ENCODE data around the gene SLC39A11.
"Not testable (repeated sequence)": the region's sequence is repeated elsewhere in the genome, so short reads cannot be mapped to it uniquely, and the experiment has no call there.

SLC39A11 gene

GRCh38 chr17:72782985-72783701 is 309.3 kb downstream of the SLC39A11 start:
- no peak for DNase-seq (ENCODE audit: low spot score)

GRCh38 chr17:72782437-72782836 is 310.1 kb downstream of the SLC39A11 start:
- not testable (repeated sequence) for DNase-seq (ENCODE audit: low spot score)

- DNase-seq (ENCODE audit: low spot score) = no peak
Observed at GRCh38 chr17:72778169-72779151, 314.0 kb downstream of the SLC39A11 start.

- no peak for DNase-seq (ENCODE audit: low spot score)
Observed at GRCh38 chr17:72775919-72776318, 316.6 kb downstream of the SLC39A11 start.

- no peak for DNase-seq (ENCODE audit: low spot score)
Observed at GRCh38 chr17:72775237-72775636, 317.3 kb downstream of the SLC39A11 start.

GRCh38 chr17:72774236-72774635 is 318.3 kb downstream of the SLC39A11 start:
- no peak for DNase-seq (ENCODE audit: low spot score)

GRCh38 chr17:72773225-72773624 is 319.3 kb downstream of the SLC39A11 start:
- not testable (repeated sequence) for DNase-seq (ENCODE audit: low spot score)

- no peak for DNase-seq (ENCODE audit: low spot score)
Observed at GRCh38 chr17:72772331-72772821, 320.1 kb downstream of the SLC39A11 start.

GRCh38 chr17:72771734-72772133 is 320.8 kb downstream of the SLC39A11 start:
- DNase-seq (ENCODE audit: low spot score) = no peak

- no peak for DNase-seq (ENCODE audit: low spot score)
Observed at GRCh38 chr17:72766761-72767356, 325.6 kb downstream of the SLC39A11 start.

- no peak for DNase-seq (ENCODE audit: low spot score)
Observed at GRCh38 chr17:72765368-72766153, 326.9 kb downstream of the SLC39A11 start.

GRCh38 chr17:72764632-72765041 is 327.9 kb downstream of the SLC39A11 start:
- DNase-seq (ENCODE audit: low spot score) = no peak

GRCh38 chr17:72763981-72764380 is 328.5 kb downstream of the SLC39A11 start:
- DNase-seq (ENCODE audit: low spot score) = no peak

- DNase-seq (ENCODE audit: low spot score) = not testable (repeated sequence)
Observed at GRCh38 chr17:72761893-72762575, 330.5 kb downstream of the SLC39A11 start.

GRCh38 chr17:72761431-72761830 is 331.1 kb downstream of the SLC39A11 start:
- no peak for DNase-seq (ENCODE audit: low spot score)

- no peak for DNase-seq (ENCODE audit: low spot score)
Observed at GRCh38 chr17:72760368-72760767, 332.1 kb downstream of the SLC39A11 start.

- DNase-seq (ENCODE audit: low spot score) = no peak
Observed at GRCh38 chr17:72759301-72759700, 333.2 kb downstream of the SLC39A11 start.

- DNase-seq (ENCODE audit: low spot score) = no peak
Observed at GRCh38 chr17:72756256-72756655, 336.2 kb downstream of the SLC39A11 start.

GRCh38 chr17:72754513-72754912 is 338.0 kb downstream of the SLC39A11 start:
- no peak for DNase-seq (ENCODE audit: low spot score)

GRCh38 chr17:72751746-72752145 is 340.7 kb downstream of the SLC39A11 start:
- no peak for DNase-seq (ENCODE audit: low spot score)

GRCh38 chr17:72749119-72749572 is 343.3 kb downstream of the SLC39A11 start:
- DNase-seq (ENCODE audit: low spot score) = no peak
